Esophagus (tissue), 2 donors: ENCODE results near the gene MEMO1. TPM values are rescaled to one million over a fixed set of nuclear protein-coding genes. Genes with fewer than 3 reads are reported as not detected.
"Not testable (repeated sequence)": the region's sequence is repeated elsewhere in the genome, so short reads cannot be mapped to it uniquely, and the experiment has no call there.

Experiments
- H3K27ac ChIP-seq, 2 donors: one replicate each; pipeline ENCODE4 v1.5.1; 2013; ENCODE audit warnings: low read depth in 2 of 2, mild to moderate bottlenecking in 2 of 2, inconsistent platforms in 1 of 2, low read length in 1 of 2, moderate library complexity in 1 of 2
- H3K27me3 ChIP-seq, 2 donors: one replicate each; pipeline ENCODE4 v1.6.1; 2013; ENCODE audit warnings: low read length in 2 of 2, control low read depth in 1 of 2, mild to moderate bottlenecking in 1 of 2; ENCODE audit not compliant: insufficient read depth in 2 of 2, control insufficient read depth in 1 of 2
- H3K36me3 ChIP-seq, 2 donors: one replicate each; pipeline ENCODE4 v1.6.1; 2013; ENCODE audit warnings: low read length in 1 of 2; ENCODE audit not compliant: control insufficient read depth in 2 of 2, insufficient read depth in 2 of 2
- H3K4me1 ChIP-seq, 2 donors: one replicate each; pipeline ENCODE4 v1.6.1; 2013; ENCODE audit warnings: low read length in 1 of 2; ENCODE audit not compliant: control insufficient read depth in 2 of 2, insufficient read depth in 2 of 2
- H3K4me3 ChIP-seq, 2 donors: one replicate each; pipeline ENCODE4 v1.5.1; 2013; ENCODE audit warnings: low read length in 2 of 2, mild to moderate bottlenecking in 2 of 2, low read depth in 1 of 2, moderate library complexity in 1 of 2
- H3K9me3 ChIP-seq, 2 donors: one replicate each; pipeline ENCODE4 v1.6.1; 2013; ENCODE audit warnings: mild to moderate bottlenecking in 2 of 2, low read depth in 1 of 2, low read length in 1 of 2, moderate library complexity in 1 of 2; ENCODE audit not compliant: control insufficient read depth in 2 of 2, insufficient read depth in 1 of 2
- WGBS, 2 donors: extraction: QIAGEN DNeasy Blood & Tissue Kit; methylation state at CpG; one replicate each; pipeline ENCODE4 v1.1.7; 2013; 5-methylcytosine and 5-hydroxymethylcytosine counted together
- polyA plus RNA-seq, 2 donors: library from polyadenylated mRNA; stranded (reverse); fragments of 200-250 nt; gene quantifications; one replicate each; pipeline ENCODE4 v1.2.3, GENCODE V29; 2013
- donor health status: healthy with polysubstance abuse.
- donor health status: Bipolar disorder and iron deficiency.

Gene MEMO1
- polyA plus RNA-seq, 2 donors = 50.5 to 73.8 TPM

DNA sequence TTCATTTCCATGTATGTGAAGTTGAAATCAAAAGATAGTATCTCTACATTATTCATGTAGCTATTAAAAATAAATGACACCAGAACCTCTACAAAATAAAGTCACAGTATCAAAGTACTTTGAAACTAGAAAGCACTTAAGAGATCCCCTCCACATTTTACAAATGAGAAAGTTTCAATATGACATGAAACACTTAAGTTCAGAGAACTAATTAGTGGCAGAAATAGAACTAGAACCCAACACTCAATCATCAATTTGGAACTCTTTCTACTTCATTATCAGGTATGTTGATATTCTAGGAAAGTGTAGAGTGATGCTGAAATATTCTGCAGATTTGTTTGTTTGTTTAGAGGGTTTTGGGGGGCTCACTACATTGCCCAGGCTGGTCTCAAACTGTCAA lies 145.6 kb downstream of the MEMO1 start:
- no peak overlapping the region for H3K27ac ChIP-seq
- no peaks in the 10 kb centered on the region for H3K4me1 ChIP-seq
- H3K36me3 ChIP-seq = no peaks in the 10 kb centered on the region
- no peaks in the 10 kb centered on the region for H3K27me3 ChIP-seq
- no peak overlapping the region for H3K4me3 ChIP-seq
- H3K9me3 ChIP-seq = no peaks in the 10 kb centered on the region

GRCh38 chr2:31863867-31864266 lies 146.9 kb downstream of the MEMO1 start:
- Histone ChIP-seq H3K27me3 (no peaks in the 10 kb centered on the region), H3K4me1 (no peaks in the 10 kb centered on the region), H3K9me3 (no peaks in the 10 kb centered on the region), H3K36me3 (no peaks in the 10 kb centered on the region), H3K4me3 (no peak overlapping the region), H3K27ac (no peak overlapping the region)
- WGBS, 2 donors = 96 to 97% methylated on average over 3 of the region's 3 CpGs

- not testable (repeated sequence) for H3K27me3 ChIP-seq, H3K4me1 ChIP-seq, H3K36me3 ChIP-seq, H3K4me3 ChIP-seq, H3K27ac ChIP-seq, H3K9me3 ChIP-seq
- WGBS, 2 donors = 94 to 95% methylated on average over 7 to 9 of the region's 9 CpGs
These were observed 147.7 kb downstream of the MEMO1 start for GRCh38 chr2:31863015-31863656.

GRCh38 chr2:31859959-31860358 lies 150.8 kb downstream of the MEMO1 start:
- WGBS, 2 donors = 70 to 86% methylated on average over 2 of the region's 2 CpGs
- Histone ChIP-seq H3K4me1 (no peaks in the 10 kb centered on the region), H3K4me3 (no peak overlapping the region), H3K27me3 (no peaks in the 10 kb centered on the region), H3K36me3 (no peaks in the 10 kb centered on the region), H3K27ac (no peak overlapping the region), H3K9me3 (no peaks in the 10 kb centered on the region)

DNA sequence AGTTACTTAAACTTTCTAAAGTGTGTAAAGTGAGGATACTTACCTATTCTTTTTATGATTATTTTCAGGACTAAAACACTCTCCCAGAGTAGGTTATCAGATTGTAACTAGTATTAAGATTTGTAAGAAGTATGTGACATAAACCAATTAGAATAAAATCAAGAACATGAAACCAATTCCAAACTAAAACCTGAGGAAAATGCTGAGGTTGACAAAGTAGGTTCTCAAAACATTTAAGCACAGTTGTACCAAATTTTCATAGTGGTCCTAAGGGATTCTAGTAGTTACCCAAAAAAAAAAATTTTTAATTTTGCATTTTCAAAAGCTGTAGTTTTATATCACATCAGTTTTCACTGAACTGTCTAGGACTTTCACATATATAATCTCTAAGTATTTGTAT lies 157.3 kb downstream of the MEMO1 start:
- Histone ChIP-seq H3K4me1 (no peaks in the 10 kb centered on the region), H3K9me3 (no peaks in the 10 kb centered on the region), H3K36me3 (no peaks in the 10 kb centered on the region), H3K27ac (no peak overlapping the region), H3K4me3 (no peak overlapping the region), H3K27me3 (no peaks in the 10 kb centered on the region)

GRCh38 chr2:31842150-31842549 lies 168.7 kb downstream of the MEMO1 start:
- not testable (repeated sequence) for H3K27me3 ChIP-seq, H3K36me3 ChIP-seq, H3K27ac ChIP-seq, H3K9me3 ChIP-seq, H3K4me1 ChIP-seq, H3K4me3 ChIP-seq
- WGBS, 2 donors = 89 to 97% methylated on average over 4 of the region's 5 CpGs

DNA sequence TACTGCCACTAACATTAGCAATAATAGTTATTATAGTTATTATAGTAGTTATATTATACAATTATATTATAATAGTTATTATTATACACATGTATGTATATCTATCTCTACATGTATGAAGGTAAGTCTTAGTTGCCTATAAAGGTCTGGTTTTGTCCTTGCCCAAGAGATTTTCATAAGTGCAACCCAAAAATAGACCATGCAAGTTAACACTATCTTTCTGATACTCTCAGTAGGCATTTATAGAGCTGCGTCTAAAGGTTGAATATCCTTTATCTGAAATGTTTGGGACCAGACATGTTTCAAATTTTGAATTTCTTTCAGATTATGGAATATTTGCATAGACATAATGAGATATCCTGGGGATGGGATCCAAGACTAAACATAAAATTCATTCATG lies 175.4 kb downstream of the MEMO1 start:
- no peak overlapping the region for H3K4me3 ChIP-seq
- H3K27ac ChIP-seq = no peak overlapping the region
- no peaks in the 10 kb centered on the region for H3K4me1 ChIP-seq
- no peaks in the 10 kb centered on the region for H3K36me3 ChIP-seq
- WGBS, 2 donors = 92 to 96% methylated on average over 1 of the region's 1 CpG
- H3K27me3 ChIP-seq = no peaks in the 10 kb centered on the region
- no peaks in the 10 kb centered on the region for H3K9me3 ChIP-seq

DNA sequence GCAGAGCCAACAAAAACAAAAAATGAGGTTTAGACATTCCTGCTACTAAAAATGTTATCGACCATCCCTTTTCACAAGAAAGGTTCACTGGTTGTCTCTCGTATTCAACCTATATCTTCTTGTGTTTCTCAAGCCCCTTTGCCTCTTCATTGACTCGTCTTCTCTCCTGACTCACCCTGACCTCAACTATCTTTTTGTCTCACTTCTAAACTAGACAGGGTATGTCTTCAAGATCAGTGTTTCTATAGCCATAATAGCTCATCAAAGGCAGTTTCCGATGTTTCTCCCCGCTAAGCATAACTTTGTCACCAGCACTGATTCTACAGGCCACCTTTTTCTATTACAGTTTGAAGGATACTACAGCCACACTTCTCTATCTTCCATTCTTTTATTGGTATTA lies 178.4 kb downstream of the MEMO1 start:
- H3K9me3 ChIP-seq = no peaks in the 10 kb centered on the region
- H3K4me1 ChIP-seq = no peaks in the 10 kb centered on the region
- 94 to 95% methylated on average over 5 of the region's 5 CpGs for WGBS, 2 donors
- H3K27ac ChIP-seq = no peak overlapping the region
- H3K27me3 ChIP-seq = no peaks in the 10 kb centered on the region
- H3K4me3 ChIP-seq = no peak overlapping the region
- no peaks in the 10 kb centered on the region for H3K36me3 ChIP-seq

- no peaks in the 10 kb centered on the region for H3K36me3 ChIP-seq
- H3K4me1 ChIP-seq = no peaks in the 10 kb centered on the region
- H3K4me3 ChIP-seq = no peak overlapping the region
- 84 to 88% methylated on average over 2 of the region's 2 CpGs for WGBS, 2 donors
- no peaks in the 10 kb centered on the region for H3K9me3 ChIP-seq
- H3K27me3 ChIP-seq = no peaks in the 10 kb centered on the region
- H3K27ac ChIP-seq = no peak overlapping the region
These were observed 179.2 kb downstream of the MEMO1 start for GRCh38 chr2:31831585-31831984.

GRCh38 chr2:31828891-31829290 lies 181.9 kb downstream of the MEMO1 start:
- Histone ChIP-seq H3K4me3 (no peak overlapping the region), H3K27ac (no peak overlapping the region), H3K4me1 (no peaks in the 10 kb centered on the region), H3K36me3 (no peaks in the 10 kb centered on the region), H3K9me3 (no peaks in the 10 kb centered on the region), H3K27me3 (no peaks in the 10 kb centered on the region)
- 74 to 82% methylated on average over 2 of the region's 2 CpGs for WGBS, 2 donors
